HPDE6-E6E7 (cell line): ENCODE measurements around the gene GOLGA8B.
A peak's percentile ranks its signal among the peaks of the same experiment; 100 is the strongest.
"Not testable (repeated sequence)": the region's sequence is repeated elsewhere in the genome, so short reads cannot be mapped to it uniquely, and the experiment has no call there.

Source experiments
- DNase-seq: peaks from one replicate; pipeline ENCODE4 v3.0.0; 2011; ENCODE audit warnings: missing footprints; ENCODE audit errors: extremely low spot score

The GOLGA8B gene, protein sequence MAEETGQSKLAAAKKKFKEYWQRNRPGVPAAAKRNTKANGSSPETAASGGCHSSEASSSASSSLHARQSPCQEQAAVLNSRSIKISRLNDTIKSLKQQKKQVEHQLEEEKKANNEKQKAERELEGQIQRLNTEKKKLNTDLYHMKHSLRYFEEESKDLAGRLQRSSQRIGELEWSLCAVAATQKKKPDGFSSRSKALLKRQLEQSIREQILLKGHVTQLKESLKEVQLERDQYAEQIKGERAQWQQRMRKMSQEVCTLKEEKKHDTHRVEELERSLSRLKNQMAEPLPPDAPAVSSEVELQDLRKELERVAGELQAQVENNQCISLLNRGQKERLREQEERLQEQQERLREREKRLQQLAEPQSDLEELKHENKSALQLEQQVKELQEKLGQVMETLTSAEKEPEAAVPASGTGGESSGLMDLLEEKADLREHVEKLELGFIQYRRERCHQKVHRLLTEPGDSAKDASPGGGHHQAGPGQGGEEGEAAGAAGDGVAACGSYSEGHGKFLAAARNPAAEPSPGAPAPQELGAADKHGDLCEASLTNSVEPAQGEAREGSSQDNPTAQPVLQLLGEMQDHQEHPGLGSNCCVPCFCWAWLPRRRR

GRCh38 chr15:34583399-34584329 lies at the start of gene GOLGA8B:
Gene GOLGA8B, minus strand, starts transcription at chr15:34583651. Its CDS starts 47,739 bp downstream, at chr15:34535912.
- DNase-seq = peak; percentile 74

DNA sequence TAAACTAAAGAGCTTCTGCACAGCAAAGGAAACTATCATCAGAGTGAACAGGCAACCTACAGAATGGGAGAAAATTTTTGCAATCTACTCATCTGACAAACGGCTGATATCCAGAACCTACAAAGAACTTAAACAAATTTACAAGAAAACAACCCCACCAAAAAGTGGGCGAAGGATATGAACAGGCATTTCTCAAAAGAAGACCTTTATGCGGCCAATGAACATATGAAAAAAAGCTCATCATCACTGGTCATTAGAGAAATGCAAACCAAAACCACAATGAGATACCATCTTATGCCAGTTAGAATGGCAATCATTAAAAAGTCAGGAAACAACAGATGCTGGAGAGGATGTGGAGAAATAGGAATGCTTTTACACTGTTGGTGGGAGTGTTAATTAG lies 49.7 kb upstream of the GOLGA8B start:
- DNase-seq = not testable (repeated sequence)

DNA sequence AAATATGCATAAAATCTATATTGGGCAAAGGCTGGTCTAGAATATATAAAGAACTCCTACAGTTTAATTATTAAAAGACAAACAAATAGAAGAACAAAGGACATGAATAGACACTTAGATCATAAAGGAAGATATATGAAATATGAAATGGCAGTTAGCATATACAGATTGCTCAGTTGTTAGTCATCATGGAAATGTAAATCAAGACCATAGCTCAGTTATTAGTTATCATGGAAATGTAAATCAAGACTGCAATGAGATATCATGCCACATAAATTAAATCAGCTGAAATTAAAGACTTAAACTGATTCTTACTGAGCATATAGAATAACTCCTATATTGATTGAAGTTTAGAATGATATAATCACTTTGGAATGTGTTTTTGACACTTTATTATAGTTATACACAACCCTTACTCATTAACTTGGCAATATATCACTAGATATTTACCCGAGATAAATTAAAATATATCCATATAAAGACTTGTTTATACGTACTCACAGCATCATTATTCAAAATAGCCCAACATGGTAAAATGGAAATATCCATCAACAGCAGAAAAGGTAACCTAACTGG lies 45.2 kb upstream of the GOLGA8B start:
- no peak for DNase-seq

GRCh38 chr15:34625007-34625406 lies 41.6 kb upstream of the GOLGA8B start:
- DNase-seq = no peak

- DNase-seq = no peak
Observed at GRCh38 chr15:34621675-34622074, 38.2 kb upstream of the GOLGA8B start.

DNA sequence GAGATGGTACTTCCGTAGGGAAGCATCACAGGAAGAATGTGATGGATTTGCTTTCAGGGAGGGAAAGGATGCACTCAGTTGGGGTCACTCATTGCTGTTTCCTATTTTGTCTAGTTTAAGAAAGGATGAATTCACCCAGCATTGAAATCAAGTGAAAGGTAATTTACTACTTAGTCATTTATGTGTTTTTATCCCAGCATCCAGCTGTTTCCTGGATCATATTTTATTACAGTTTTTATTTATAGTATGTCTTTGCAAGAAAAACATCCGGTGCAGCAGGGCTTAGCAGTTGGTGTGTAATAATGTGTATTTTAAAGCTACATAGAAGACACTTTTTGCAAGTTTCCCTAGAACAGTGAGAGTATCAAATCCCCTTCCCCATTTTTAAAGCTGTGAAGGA lies 37.4 kb upstream of the GOLGA8B start:
- no peak for DNase-seq

GRCh38 chr15:34620142-34620541 lies 36.7 kb upstream of the GOLGA8B start:
- DNase-seq = no peak

GRCh38 chr15:34619151-34619550 lies 35.7 kb upstream of the GOLGA8B start:
- DNase-seq = no peak

DNA sequence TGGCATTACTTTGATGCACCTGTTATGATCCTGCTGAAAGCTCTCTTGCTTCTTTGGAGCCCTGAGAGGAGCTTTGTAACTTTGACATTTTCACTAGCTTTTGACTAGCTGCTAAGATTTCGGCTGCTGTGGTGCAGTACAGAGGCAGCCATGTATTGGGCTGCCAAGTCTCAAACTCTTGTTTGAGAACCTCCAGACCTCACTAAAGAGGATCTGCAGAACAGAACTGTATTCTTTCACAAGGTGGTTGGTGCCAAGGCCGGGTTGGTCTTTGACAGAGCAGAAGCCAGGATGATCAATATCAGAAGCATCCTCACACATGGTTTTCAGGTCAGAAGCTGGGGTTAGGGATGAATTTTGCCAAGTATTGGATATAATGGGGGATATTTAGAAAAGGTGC lies 34.6 kb upstream of the GOLGA8B start:
- DNase-seq = no peak

GRCh38 chr15:34616613-34617012 lies 33.2 kb upstream of the GOLGA8B start:
- DNase-seq = peak; percentile 12

- DNase-seq = no peak
Observed at GRCh38 chr15:34613997-34614396, 30.5 kb upstream of the GOLGA8B start.

DNA sequence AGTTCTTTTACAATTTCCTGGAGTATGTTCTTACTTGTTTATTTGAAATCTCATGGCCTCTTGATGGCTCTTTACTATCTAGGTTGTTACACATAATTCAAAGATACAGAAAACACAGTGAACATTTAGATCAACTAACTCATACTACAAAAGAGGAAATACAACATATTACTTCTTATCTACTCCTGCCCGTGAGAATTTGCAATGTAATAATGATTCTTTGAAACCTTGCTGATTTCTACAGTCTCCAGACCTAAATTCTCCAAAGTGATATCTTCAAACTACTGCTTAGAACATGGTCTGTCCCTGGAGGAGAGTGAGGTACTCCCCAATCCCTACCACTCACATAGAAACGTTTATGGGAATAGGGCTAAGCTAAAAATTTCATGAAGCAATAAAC lies 29.9 kb upstream of the GOLGA8B start:
- DNase-seq = no peak

DNA sequence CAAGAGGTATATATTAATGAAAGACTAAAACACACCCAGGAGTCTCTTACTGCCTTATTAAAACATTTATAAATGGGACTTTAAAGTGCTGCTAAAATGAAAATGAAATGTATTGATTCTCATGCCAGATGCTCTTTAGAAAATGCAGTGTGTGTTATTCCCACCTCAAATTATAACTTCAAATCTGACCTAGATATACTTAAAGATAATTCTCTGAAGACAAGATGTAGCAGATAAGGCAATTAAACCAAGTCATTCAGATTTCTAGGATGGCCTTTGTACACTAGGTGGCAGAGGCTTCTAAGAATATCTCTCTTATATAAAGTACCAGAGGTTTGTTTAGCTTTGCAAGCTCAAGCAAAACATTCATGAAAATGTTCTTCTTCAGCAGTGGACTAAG lies 26.9 kb upstream of the GOLGA8B start:
- no peak for DNase-seq

DNA sequence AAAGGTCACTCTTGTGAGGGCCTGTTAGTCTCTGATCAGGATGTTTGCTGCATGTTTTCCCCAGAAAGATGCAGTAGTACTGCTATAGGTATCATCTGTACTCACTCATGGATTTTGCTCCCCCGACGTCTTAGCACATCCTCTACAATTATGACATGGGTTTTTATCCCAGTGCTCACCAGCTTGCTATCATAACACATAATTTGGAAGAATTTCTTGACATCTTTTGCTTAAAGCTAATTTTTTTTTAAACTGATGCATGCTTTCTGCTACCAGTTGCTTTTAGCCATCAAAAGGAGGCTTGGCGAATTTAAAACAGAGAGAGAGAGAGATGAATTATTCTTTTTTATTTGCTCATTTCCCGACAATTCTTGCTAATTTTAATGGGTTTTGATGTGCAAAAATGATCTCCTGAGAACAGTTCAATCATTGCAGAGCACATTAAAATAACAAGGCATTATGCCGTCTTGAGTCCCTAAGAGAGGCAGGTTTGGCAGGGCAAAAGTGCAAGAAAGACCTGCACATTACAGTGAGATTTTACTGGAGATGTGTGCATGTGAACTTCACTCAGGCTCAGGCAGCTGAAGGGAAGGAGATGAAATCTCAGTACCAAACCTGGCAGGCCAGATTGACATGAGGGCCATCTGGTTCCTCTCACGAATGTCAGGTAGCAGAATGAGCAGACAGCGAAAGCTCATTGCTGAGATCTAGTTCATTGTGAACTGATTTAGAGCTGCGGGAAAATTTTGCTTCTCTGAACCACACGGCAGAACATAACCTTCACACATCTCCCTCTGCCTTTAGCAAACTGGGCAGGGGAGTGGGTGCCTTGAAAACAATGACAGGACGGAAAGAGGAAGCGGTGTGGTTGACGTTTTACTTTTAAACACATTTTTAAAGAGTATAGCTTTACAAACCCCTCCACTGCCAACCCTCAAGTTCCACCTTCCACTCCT lies 25.9 kb upstream of the GOLGA8B start:
- DNase-seq = no peak

- DNase-seq = no peak
Observed at GRCh38 chr15:34608517-34608916, 25.1 kb upstream of the GOLGA8B start.

GRCh38 chr15:34607832-34608231 lies 24.4 kb upstream of the GOLGA8B start:
- DNase-seq = no peak

DNA sequence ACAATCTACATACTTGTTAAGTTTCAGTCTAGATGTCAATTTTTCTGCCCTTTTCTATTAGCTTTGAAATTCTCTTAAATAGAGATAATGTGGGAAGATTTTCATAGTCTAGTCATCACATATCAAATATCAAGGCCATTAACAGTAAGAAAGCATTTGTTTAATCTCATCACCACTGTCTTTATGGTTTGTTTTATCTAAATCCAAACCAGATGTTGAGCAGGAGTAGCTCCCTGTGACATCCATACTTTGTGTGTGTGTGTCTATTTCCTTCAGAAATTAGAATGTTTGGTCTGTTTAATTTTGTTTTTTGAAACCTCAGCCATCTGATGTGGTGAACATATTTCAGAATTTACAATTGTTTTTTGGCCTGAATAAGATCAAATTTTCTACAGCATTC lies 23.1 kb upstream of the GOLGA8B start:
- no peak for DNase-seq

GRCh38 chr15:34606131-34606530 lies 22.7 kb upstream of the GOLGA8B start:
- no peak for DNase-seq

- DNase-seq = no peak
Observed at GRCh38 chr15:34603095-34603494, 19.6 kb upstream of the GOLGA8B start.

GRCh38 chr15:34600923-34601322 lies 17.5 kb upstream of the GOLGA8B start:
- DNase-seq = no peak
